ENCODE data around the gene SNF8.

DNA sequence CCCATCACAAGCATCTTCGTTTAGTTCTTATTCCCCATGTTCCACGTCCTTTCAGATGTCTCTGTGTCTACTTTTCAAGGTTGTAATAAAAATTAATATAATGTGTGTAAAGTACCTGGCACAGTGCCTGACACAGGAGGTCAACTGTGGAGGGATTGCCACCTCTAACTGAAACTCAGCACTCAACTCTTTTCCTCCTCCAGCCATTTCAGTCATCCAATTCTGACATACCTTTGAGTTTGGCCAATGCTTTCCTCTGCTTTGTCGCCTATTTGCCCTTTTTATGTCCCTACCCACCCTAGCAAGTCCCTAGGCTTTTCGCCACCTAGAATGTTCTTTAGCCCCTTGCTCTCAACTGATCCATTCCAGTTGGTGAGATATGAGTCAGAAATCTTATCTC, 34.9 kb downstream of the SNF8 start:
- TF ChIP-seq, protein P1, sequence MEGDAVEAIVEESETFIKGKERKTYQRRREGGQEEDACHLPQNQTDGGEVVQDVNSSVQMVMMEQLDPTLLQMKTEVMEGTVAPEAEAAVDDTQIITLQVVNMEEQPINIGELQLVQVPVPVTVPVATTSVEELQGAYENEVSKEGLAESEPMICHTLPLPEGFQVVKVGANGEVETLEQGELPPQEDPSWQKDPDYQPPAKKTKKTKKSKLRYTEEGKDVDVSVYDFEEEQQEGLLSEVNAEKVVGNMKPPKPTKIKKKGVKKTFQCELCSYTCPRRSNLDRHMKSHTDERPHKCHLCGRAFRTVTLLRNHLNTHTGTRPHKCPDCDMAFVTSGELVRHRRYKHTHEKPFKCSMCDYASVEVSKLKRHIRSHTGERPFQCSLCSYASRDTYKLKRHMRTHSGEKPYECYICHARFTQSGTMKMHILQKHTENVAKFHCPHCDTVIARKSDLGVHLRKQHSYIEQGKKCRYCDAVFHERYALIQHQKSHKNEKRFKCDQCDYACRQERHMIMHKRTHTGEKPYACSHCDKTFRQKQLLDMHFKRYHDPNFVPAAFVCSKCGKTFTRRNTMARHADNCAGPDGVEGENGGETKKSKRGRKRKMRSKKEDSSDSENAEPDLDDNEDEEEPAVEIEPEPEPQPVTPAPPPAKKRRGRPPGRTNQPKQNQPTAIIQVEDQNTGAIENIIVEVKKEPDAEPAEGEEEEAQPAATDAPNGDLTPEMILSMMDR (optimal IDR thresholded peaks at IDR 0.05 in 1 of 3, IDR thresholded peaks at IDR 0.05 in 1 of 3, conservative IDR thresholded peaks at IDR 0.05 in 1 of 3; ENCODE audit: extremely low read depth in 1 of 3, insufficient read depth in 2 of 3, low read length in 3 of 3), result no peak
- TF ChIP-seq EZH2 (IDR thresholded peaks at IDR 0.05; ENCODE audit: low read length), result no peak

All from keratinocyte (primary cell).